Measurements from ENCODE around the gene LRRIQ4. TPM values are rescaled to one million over a fixed set of nuclear protein-coding genes. Genes with fewer than 3 reads are reported as not detected.
A peak's percentile ranks its signal among the peaks of the same experiment; 100 is the strongest.

LRRIQ4 gene
- polyA plus RNA-seq (2013, experiment 1 of 2; ENCODE audit: insufficient read length), result 0.06 TPM
- not detected for polyA plus RNA-seq (2013, experiment 2 of 2; ENCODE audit: insufficient read length)

GRCh38 chr3:169812332-169813235 lies at the start of gene LRRIQ4, which contains the start of gene LRRC34:
Gene LRRIQ4, plus strand, starts transcription at chr3:169812870. Its CDS starts 9,052 bp downstream, at chr3:169821922.
Gene LRRC34, minus strand, starts transcription at chr3:169812904. Its CDS starts 356 bp downstream, at chr3:169812548.
- peak; percentile 79 for DNase-seq

- DNase-seq, result peak; percentile 48
Observed at GRCh38 chr3:169764312-169764881, 48.3 kb upstream of the LRRIQ4 start.

- peak; percentile 93 for DNase-seq
Observed at GRCh38 chr3:169764882-169765612, 47.6 kb upstream of the LRRIQ4 start, which contains the start of gene TERC. Gene TERC, minus strand, starts transcription at chr3:169765060.

GRCh38 chr3:169769287-169770181 lies 43.1 kb upstream of the LRRIQ4 start, which contains the start of gene ACTRT3:
Gene ACTRT3, minus strand, starts transcription at chr3:169769561. Its CDS starts 41 bp downstream, at chr3:169769520.
- peak; percentile 64 for DNase-seq

GRCh38 chr3:169771497-169772304 lies 41.0 kb upstream of the LRRIQ4 start:
- DNase-seq, result peak; percentile 82

GRCh38 chr3:169772305-169772896 lies 40.3 kb upstream of the LRRIQ4 start:
- DNase-seq, result peak; percentile 80

GRCh38 chr3:169772897-169773816 lies 39.5 kb upstream of the LRRIQ4 start, which contains the start of gene MYNN:
Gene MYNN, plus strand, starts transcription at chr3:169773396. Its CDS starts 900 bp downstream, at chr3:169774296.
- DNase-seq, result peak; percentile 90

- DNase-seq, result no peak
Observed at GRCh38 chr3:169774186-169774585, 38.5 kb upstream of the LRRIQ4 start.

GRCh38 chr3:169777822-169778221 lies 34.8 kb upstream of the LRRIQ4 start:
- DNase-seq, result no peak

- no peak for DNase-seq
Observed at GRCh38 chr3:169780742-169781141, 31.9 kb upstream of the LRRIQ4 start.

GRCh38 chr3:169781209-169781855 lies 31.3 kb upstream of the LRRIQ4 start:
- DNase-seq, result no peak

- no peak for DNase-seq
Observed at GRCh38 chr3:169787120-169787519, 25.6 kb upstream of the LRRIQ4 start.

GRCh38 chr3:169787791-169788190 lies 24.9 kb upstream of the LRRIQ4 start:
- no peak for DNase-seq

- no peak for DNase-seq
Observed at GRCh38 chr3:169790219-169790618, 22.5 kb upstream of the LRRIQ4 start.

- no peak for DNase-seq
Observed at GRCh38 chr3:169790687-169791429, 21.8 kb upstream of the LRRIQ4 start.

- DNase-seq, result no peak
Observed at GRCh38 chr3:169792359-169792758, 20.3 kb upstream of the LRRIQ4 start.

GRCh38 chr3:169804681-169805080 lies 8.0 kb upstream of the LRRIQ4 start:
- no peak for DNase-seq

Data from fibroblast of skin of scalp (primary cell).